K562 (cell line): ENCODE data around the gene DDR1. TPM values are rescaled to one million over a fixed set of nuclear protein-coding genes. Genes with fewer than 3 reads are reported as not detected.

Experiments used
- ATAC-seq: fragments of 200-7000 bp; cut with Tn5 transposase; 3 replicates; pipeline ENCODE4 v1.9.1; 2020; ENCODE audit warnings: moderate library complexity
- BruUV-seq: library from RNA; stranded (reverse); fragments of 400-500 nt; replicated peaks from 2 replicates; lab custom pipeline; 2021; lab: Mats Ljungman, UMichigan
- CTCF ChIA-PET: fragments of 300-600 bp; formaldehyde crosslinking; extraction: SDS; loops from one replicate; lab custom pipeline; 2021; ENCODE audit warnings: low intra/inter-chr PET ratio; lab: Yijun Ruan, JAX
- POLR2A ChIA-PET: fragments of 300-600, 350-650 bp; sonication (Branson Sonifier 250); formaldehyde crosslinking; extraction: SDS; loops from one replicate; lab custom pipeline; 2021; ENCODE audit warnings: antibody characterized with exemption, inconsistent platforms; lab: Yijun Ruan, JAX
- DNase-seq, 4 experiments: peaks; one replicate each; pipeline versions ENCODE4 v3.0.0 to v3.0.0-alpha.2; 2011 to 2018; ENCODE audit warnings: low spot score in 3 of 4, mixed read lengths in 3 of 4; ENCODE audit errors: extremely low read depth in 1 of 4
- FAIRE-seq: peaks from 2 replicates; lab custom pipeline; 2011; peaks lifted over from hg19 to GRCh38; lab: Jason Lieb, UNC
- H2AFZ ChIP-seq: 2 replicates; pipeline ENCODE4 v1.6.0; 2011; ENCODE audit warnings: low read depth, low read length, control low read depth, inconsistent platforms
- H3K27ac ChIP-seq: fragments of 200-600 bp; 3 replicates; pipeline ENCODE4 v1.8.0; 2011; ENCODE audit warnings: low read depth, mild to moderate bottlenecking, control low read depth, inconsistent platforms, low read length, moderate library complexity, mixed read lengths; ENCODE audit errors: extremely low read depth
- H3K27me3 ChIP-seq, 2 experiments: fragments of 300-600 bp in 1 of 2; 2 replicates in 1 of 2; 3 replicates in 1 of 2; pipeline versions ENCODE4 v1.6.0 to v1.8.0; 2011; ENCODE audit warnings: inconsistent platforms in 2 of 2, low read length in 2 of 2, mild to moderate bottlenecking in 1 of 2, mixed read lengths in 1 of 2, moderate library complexity in 1 of 2; ENCODE audit not compliant: control insufficient read depth in 2 of 2, insufficient read depth in 2 of 2
- H3K36me3 ChIP-seq: fragments of 300-600 bp; 3 replicates; pipeline ENCODE4 v1.8.0; 2011; ENCODE audit warnings: mild to moderate bottlenecking, low read length, inconsistent platforms; ENCODE audit not compliant: control insufficient read depth, insufficient read depth
- H3K4me1 ChIP-seq, 2 experiments: fragments of 200-600 bp in 1 of 2; replicated peaks in 1 of 2; 2 replicates in 1 of 2; 3 replicates in 1 of 2; pipeline versions ENCODE4 v1.5.1 to v1.8.0; 2011; ENCODE audit warnings: inconsistent platforms in 2 of 2, low read length in 2 of 2, mild to moderate bottlenecking in 1 of 2, mixed read lengths in 1 of 2, moderate library complexity in 1 of 2; ENCODE audit not compliant: control insufficient read depth in 2 of 2, insufficient read depth in 2 of 2
- H3K4me2 ChIP-seq: 2 replicates; pipeline ENCODE4 v1.6.1; 2011; ENCODE audit warnings: low read length, control low read depth, inconsistent platforms, mixed read lengths; ENCODE audit not compliant: insufficient read depth
- H3K4me3 ChIP-seq: fragments of 200-600 bp; sonication (generic), shearing (Covaris generic); 2 replicates; pipeline ENCODE4 v1.5.1; 2016; ENCODE audit warnings: control low read depth, inconsistent platforms
- H3K79me2 ChIP-seq: fragments of 200-600 bp; 3 replicates; pipeline ENCODE4 v1.8.0; 2011; ENCODE audit warnings: low read length, inconsistent platforms; ENCODE audit not compliant: control insufficient read depth, insufficient read depth
- H3K9ac ChIP-seq, 2 experiments: 2 replicates each; pipeline versions ENCODE4 v1.6.0 to v1.6.1; 2011; ENCODE audit warnings: low read depth in 2 of 2, low read length in 2 of 2, control low read depth in 1 of 2, inconsistent platforms in 1 of 2, mild to moderate bottlenecking in 1 of 2, mixed read lengths in 1 of 2; ENCODE audit not compliant: insufficient read depth in 1 of 2
- H3K9me1 ChIP-seq: one replicate; pipeline ENCODE4 v1.6.0; 2011; ENCODE audit warnings: inconsistent platforms, mild to moderate bottlenecking, low read length, moderate library complexity; ENCODE audit not compliant: control insufficient read depth, insufficient read depth
- H3K9me3 ChIP-seq: replicated peaks from 2 replicates; pipeline ENCODE4 v1.5.1; 2011; ENCODE audit warnings: low read depth, low read length, inconsistent platforms; ENCODE audit not compliant: control insufficient read depth, insufficient read depth
- H4K20me1 ChIP-seq: replicated peaks from 2 replicates; pipeline ENCODE4 v1.6.1; 2011; ENCODE audit warnings: low read length, inconsistent platforms, mixed read lengths; ENCODE audit not compliant: control insufficient read depth, insufficient read depth
- CBFA2T2 ChIP-seq: fragments of 450-650 bp; conservative IDR thresholded peaks from 2 replicates; pipeline ENCODE4 v1.6.1; 2017; ENCODE audit warnings: mild to moderate bottlenecking
- CREM ChIP-seq: IDR thresholded peaks from 2 replicates; pipeline ENCODE4 v1.6.1; 2014; ENCODE audit warnings: antibody characterized with exemption, low read depth
- MBD2 ChIP-seq: sonication (generic); IDR thresholded peaks from 2 replicates; pipeline ENCODE4 v1.6.1; 2016; ENCODE audit warnings: low read depth, borderline replicate concordance
- MXI1 ChIP-seq: IDR thresholded peaks from 2 replicates; pipeline ENCODE4 v1.6.1; 2011; ENCODE audit warnings: low read depth, mild to moderate bottlenecking, improper control_type of control experiment, low read length
- PCBP2 ChIP-seq: fragments of 200-400 bp; formaldehyde crosslinking; IDR thresholded peaks from 2 replicates; pipeline ENCODE4 v1.6.1; 2018; ENCODE audit warnings: low read length, low read depth, mild to moderate bottlenecking, moderate library complexity; ENCODE audit not compliant: poor library complexity, severe bottlenecking
- STAT5B ChIP-seq: fragments of 250-450 bp; sonication (Bioruptor Pico); IDR thresholded peaks from 2 replicates; pipeline ENCODE4 v1.8.0; 2021; ENCODE audit warnings: mild to moderate bottlenecking, inconsistent platforms
- TARDBP ChIP-seq: fragments of 450-650 bp; IDR thresholded peaks from 2 replicates; pipeline ENCODE4 v1.6.1; 2016
- TCF3 ChIP-seq: sonication (generic); formaldehyde crosslinking; IDR thresholded peaks from 2 replicates; pipeline ENCODE4 v1.4.0; 2020; ENCODE audit warnings: mild to moderate bottlenecking, missing genetic modification reagents
- TGIF2 ChIP-seq: sonication (generic); formaldehyde crosslinking; IDR thresholded peaks from 2 replicates; pipeline ENCODE4 v1.8.1; 2022; ENCODE audit warnings: mild to moderate bottlenecking, missing genetic modification reagents, moderate library complexity
- THAP7 ChIP-seq: fragments of 250-450 bp; sonication (Bioruptor Pico); IDR thresholded peaks from 2 replicates; pipeline ENCODE4 v1.5.0; 2021
- U2AF2 ChIP-seq: fragments of 200-400 bp; formaldehyde crosslinking; optimal IDR thresholded peaks from 2 replicates; pipeline ENCODE3; 2017; ENCODE audit warnings: low read depth, mild to moderate bottlenecking, low read length
- ZBTB9 ChIP-seq: fragments of 450-650 bp; formaldehyde crosslinking; IDR thresholded peaks from 2 replicates; pipeline ENCODE4 v1.4.0; 2020; ENCODE audit warnings: mild to moderate bottlenecking, moderate library complexity
- ZFX ChIP-seq: sonication (generic); formaldehyde crosslinking; IDR thresholded peaks from 2 replicates; pipeline ENCODE4 v1.8.0; 2022; ENCODE audit warnings: mild to moderate bottlenecking, missing genetic modification reagents, moderate library complexity
- ZNF239 ChIP-seq: fragments of 250-450 bp; sonication (Bioruptor Pico); IDR thresholded peaks from 2 replicates; pipeline ENCODE4 v1.4.0; 2020; ENCODE audit warnings: mild to moderate bottlenecking
- ZNF609 ChIP-seq: sonication (generic); formaldehyde crosslinking; IDR thresholded peaks from 2 replicates; pipeline ENCODE4 v1.8.1; 2023; ENCODE audit warnings: missing genetic modification reagents, mild to moderate bottlenecking, borderline replicate concordance
- WGBS: fragments of 100-300 bp; shearing (Covaris generic); methylation state at CpG from one replicate; pipeline ENCODE4 v1.1.6; 2016; ENCODE audit warnings: low coverage, mixed read lengths; ENCODE audit not compliant: insufficient coverage; ENCODE audit errors: missing lambda C conversion rate; 5-methylcytosine and 5-hydroxymethylcytosine counted together
- in situ Hi-C: fragments of 300-500 bp; cut with MboI; formaldehyde crosslinking; loops from 4 replicates; pipeline ENCODE4 v1.15.0; 2018; ENCODE audit warnings: inconsistent platforms, mixed read lengths
- intact Hi-C: fragments of 100-400 bp; cut with micrococcal nuclease; formaldehyde crosslinking; loops from 2 replicates; pipeline ENCODE4 v1.14.2; 2022
- polyA plus RNA-seq, 8 experiments: library from polyadenylated mRNA; depleted of rRNA in 4 of 8; stranded (reverse) in 5 of 8; unstranded in 3 of 8; fragments of >200 nt; fragmentation: Nextera tagmentation in 2 of 8; fragmentation: Illumina TruSeq in 1 of 8; extraction: Ambion mirVana in 2 of 8; extraction: Trizol in 1 of 8; gene quantifications; 2 replicates each; pipeline versions ENCODE4 v1.2.1 to v1.2.3, GENCODE V29; 2011 to 2014; ENCODE audit warnings: inconsistent platforms in 1 of 8, missing spikeins in 1 of 8
- total RNA-seq, 7 experiments: library from RNA; depleted of rRNA in 6 of 7; stranded (reverse); fragments of >200 nt in 6 of 7; fragmentation: Illumina TruSeq in 2 of 7; extraction: Trizol in 2 of 7; gene quantifications; 2 replicates each; pipeline versions ENCODE4 v1.2.1 to v1.2.3, GENCODE V29; 2011 to 2021; ENCODE audit warnings: low replicate concordance in 1 of 7

The DDR1 gene
- total and polyA plus RNA-seq, 9 of the 15 experiments (the other 6 are each of a cell fraction or from before 2014, with no cell fraction given) = 1.4 to 44.6 (median 12.2) TPM

- TF ChIP-seq STAT5B (CRISPR knock-in tag) (no peak), CBFA2T2 (no peak), MBD2 (no peak), MXI1 (no peak)
Measured at GRCh38 chr6:30847971-30848436, 36.3 kb upstream of the DDR1 start (continued).

GRCh38 chr6:30849903-30850651 is 34.2 kb upstream of the DDR1 start:
- FAIRE-seq (no peak), DNase-seq (no peak), ATAC-seq (no peak)
- 29% methylated on average over 6 of the region's 6 CpGs for WGBS
- Histone ChIP-seq H3K36me3 (no peaks in the 10 kb centered on the region), H3K4me3 (no peak overlapping the region), H3K4me1 (peaks cover 0 to 6% of the 10 kb centered on the region in 2 experiments; a peak in 3 of 5 replicates), H3K9me3 (peaks cover 19% of the 10 kb centered on the region), H2AFZ (no peak overlapping the region), H4K20me1 (no peaks in the 10 kb centered on the region), H3K27me3 (no peaks in the 10 kb centered on the region), H3K4me2 (no peak overlapping the region), H3K9ac (no peak overlapping the region), H3K9me1 (no peaks in the 10 kb centered on the region), H3K27ac (no peak overlapping the region), H3K79me2 (no peaks in the 10 kb centered on the region)
- BruUV-seq = no TSS peak
- POLR2A ChIA-PET = interaction anchor here (0.9 kb wide), 1 partner anchor 9 kb away, joined by 3 read pairs; no protein-coding TSS in a partner anchor
- CTCF ChIA-PET = no interaction called here
- intact Hi-C loops = no loop called here
- in situ Hi-C loops = no loop called here
- TF ChIP-seq PCBP2 = no peak
- no peak for TF ChIP-seq ZNF239 (CRISPR knock-in tag)
- no peak for TF ChIP-seq TGIF2 (CRISPR knock-in tag)
- TF ChIP-seq THAP7 (CRISPR knock-in tag) = no peak
- no peak for TF ChIP-seq TCF3 (CRISPR knock-in tag)
- TF ChIP-seq CREM = no peak
- no peak for TF ChIP-seq U2AF2
- no peak for TF ChIP-seq ZFX (CRISPR knock-in tag)
- no peak for TF ChIP-seq TARDBP
- no peak for TF ChIP-seq ZBTB9 (CRISPR knock-in tag)
- TF ChIP-seq ZNF609 = no peak
